Measurements from ENCODE around the gene PARD3.
"Not testable (repeated sequence)": the region's sequence is repeated elsewhere in the genome, so short reads cannot be mapped to it uniquely, and the experiment has no call there.

PARD3 gene

GRCh38 chr10:34796133-34796532 is 19.0 kb downstream of the PARD3 start:
- DNase-seq, result no peak

- DNase-seq, result no peak
These were observed 19.8 kb downstream of the PARD3 start for GRCh38 chr10:34795334-34795733.

- no peak for DNase-seq
These were observed 20.3 kb downstream of the PARD3 start for GRCh38 chr10:34794835-34795234.

GRCh38 chr10:34793581-34793980 is 21.5 kb downstream of the PARD3 start:
- not testable (repeated sequence) for DNase-seq

- no peak for DNase-seq
These were observed 22.2 kb downstream of the PARD3 start for GRCh38 chr10:34792881-34793280.

GRCh38 chr10:34791947-34792346 is 23.1 kb downstream of the PARD3 start:
- DNase-seq, result no peak

- no peak for DNase-seq
These were observed 23.9 kb downstream of the PARD3 start for GRCh38 chr10:34791228-34791627.

- DNase-seq, result no peak
These were observed 25.1 kb downstream of the PARD3 start for GRCh38 chr10:34789966-34790506.

- no peak for DNase-seq
These were observed 28.6 kb downstream of the PARD3 start for GRCh38 chr10:34786464-34786863.

- DNase-seq, result no peak
These were observed 33.4 kb downstream of the PARD3 start for GRCh38 chr10:34781711-34782110.

- DNase-seq, result no peak
These were observed 34.2 kb downstream of the PARD3 start for GRCh38 chr10:34780818-34781380.

GRCh38 chr10:34778237-34778636 is 36.9 kb downstream of the PARD3 start:
- DNase-seq, result no peak

GRCh38 chr10:34776090-34776690 is 38.9 kb downstream of the PARD3 start:
- DNase-seq, result no peak

GRCh38 chr10:34775044-34775637 is 40.0 kb downstream of the PARD3 start:
- no peak for DNase-seq

- DNase-seq, result peak; percentile 12
These were observed 41.2 kb downstream of the PARD3 start for GRCh38 chr10:34773636-34774630.

GRCh38 chr10:34771525-34771924 is 43.6 kb downstream of the PARD3 start:
- no peak for DNase-seq

GRCh38 chr10:34771106-34771505 is 44.0 kb downstream of the PARD3 start:
- no peak for DNase-seq

- no peak for DNase-seq
These were observed 45.2 kb downstream of the PARD3 start for GRCh38 chr10:34769899-34770298.

- DNase-seq, result no peak
These were observed 46.1 kb downstream of the PARD3 start for GRCh38 chr10:34768972-34769330.

- no peak for DNase-seq
These were observed 46.7 kb downstream of the PARD3 start for GRCh38 chr10:34768261-34768971.

- DNase-seq, result no peak
These were observed 48.1 kb downstream of the PARD3 start for GRCh38 chr10:34766811-34767494.

GRCh38 chr10:34766266-34766600 is 48.9 kb downstream of the PARD3 start:
- DNase-seq, result no peak

Data from NCI-H2227 treated with DMSO at 0.1 percent for 48 hours (cell line).